Measurements from ENCODE around the gene TAC4.

- TF ChIP-seq, protein P1, sequence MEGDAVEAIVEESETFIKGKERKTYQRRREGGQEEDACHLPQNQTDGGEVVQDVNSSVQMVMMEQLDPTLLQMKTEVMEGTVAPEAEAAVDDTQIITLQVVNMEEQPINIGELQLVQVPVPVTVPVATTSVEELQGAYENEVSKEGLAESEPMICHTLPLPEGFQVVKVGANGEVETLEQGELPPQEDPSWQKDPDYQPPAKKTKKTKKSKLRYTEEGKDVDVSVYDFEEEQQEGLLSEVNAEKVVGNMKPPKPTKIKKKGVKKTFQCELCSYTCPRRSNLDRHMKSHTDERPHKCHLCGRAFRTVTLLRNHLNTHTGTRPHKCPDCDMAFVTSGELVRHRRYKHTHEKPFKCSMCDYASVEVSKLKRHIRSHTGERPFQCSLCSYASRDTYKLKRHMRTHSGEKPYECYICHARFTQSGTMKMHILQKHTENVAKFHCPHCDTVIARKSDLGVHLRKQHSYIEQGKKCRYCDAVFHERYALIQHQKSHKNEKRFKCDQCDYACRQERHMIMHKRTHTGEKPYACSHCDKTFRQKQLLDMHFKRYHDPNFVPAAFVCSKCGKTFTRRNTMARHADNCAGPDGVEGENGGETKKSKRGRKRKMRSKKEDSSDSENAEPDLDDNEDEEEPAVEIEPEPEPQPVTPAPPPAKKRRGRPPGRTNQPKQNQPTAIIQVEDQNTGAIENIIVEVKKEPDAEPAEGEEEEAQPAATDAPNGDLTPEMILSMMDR (IDR thresholded peaks at IDR 0.05; ENCODE audit: low read depth, low read length, missing input control): no peak
- TF ChIP-seq YY1 (IDR thresholded peaks at IDR 0.05) (no peak), HNF4G (IDR thresholded peaks at IDR 0.05) (no peak), JUND (IDR thresholded peaks at IDR 0.05) (no peak), REST (IDR thresholded peaks at IDR 0.05) (no peak), GABPA (IDR thresholded peaks at IDR 0.05 in 1 of 2, conservative IDR thresholded peaks at IDR 0.05 in 1 of 2) (no peak)
These were observed 27.0 kb upstream of the TAC4 start for GRCh38 chr17:49874911-49875310.
